GM12865 (cell line): ENCODE data around the gene FGGY.
"Not testable (repeated sequence)": the region's sequence is repeated elsewhere in the genome, so short reads cannot be mapped to it uniquely, and the experiment has no call there.

Experiments used
- DNase-seq: peaks from one replicate; pipeline ENCODE4 v3.0.0; 2010; ENCODE audit warnings: low read depth
- H3K4me3 ChIP-seq: 2 replicates; pipeline ENCODE4 v1.5.1; 2011; ENCODE audit warnings: mild to moderate bottlenecking, low read depth, low read length, control low read depth
- CTCF ChIP-seq: IDR thresholded peaks from 2 replicates; pipeline ENCODE4 v1.5.1; 2011; ENCODE audit warnings: low read length, control low read depth, low read depth, inconsistent platforms; ENCODE audit not compliant: insufficient read depth; ENCODE audit errors: missing control alignments

Gene FGGY

DNA sequence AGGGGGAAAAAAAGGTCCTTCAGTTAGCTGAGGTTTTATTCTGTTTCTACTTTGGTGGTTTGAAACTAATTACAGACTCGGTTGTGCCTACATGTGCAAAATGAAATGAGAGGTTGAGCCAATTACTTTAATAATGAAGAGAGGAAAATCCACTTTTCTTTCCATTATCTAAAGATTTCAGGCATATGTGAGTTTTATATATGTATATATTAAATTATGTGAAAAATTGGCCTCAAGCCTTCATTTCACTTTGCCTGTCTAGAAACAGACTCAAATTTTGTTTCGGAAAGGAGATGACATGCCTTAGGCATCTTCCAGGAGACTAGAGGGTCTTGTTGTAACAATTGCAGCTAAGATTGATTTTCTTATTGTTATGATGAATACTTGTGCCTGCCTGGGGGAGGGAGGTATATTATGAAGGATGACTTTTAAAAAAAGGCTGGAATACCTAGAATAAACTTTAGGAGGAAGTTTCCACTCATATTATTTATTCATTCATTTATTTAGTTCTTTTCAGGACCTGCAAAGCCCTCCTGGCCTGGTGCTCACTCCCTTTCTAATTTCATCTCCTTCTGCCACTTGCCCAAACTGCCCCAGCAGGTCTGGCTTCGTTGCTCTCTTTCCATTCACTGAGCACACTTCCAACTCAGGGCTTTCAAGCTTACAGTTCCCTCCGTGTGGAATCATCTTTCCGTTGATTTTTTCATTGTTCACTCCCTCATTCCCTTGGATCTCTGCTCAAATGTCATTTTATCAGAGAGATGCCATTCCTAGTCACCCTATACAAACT, 423.6 kb downstream of the FGGY start:
- no peak for TF ChIP-seq CTCF
- no peak overlapping the region for H3K4me3 ChIP-seq
- DNase-seq = no peak

DNA sequence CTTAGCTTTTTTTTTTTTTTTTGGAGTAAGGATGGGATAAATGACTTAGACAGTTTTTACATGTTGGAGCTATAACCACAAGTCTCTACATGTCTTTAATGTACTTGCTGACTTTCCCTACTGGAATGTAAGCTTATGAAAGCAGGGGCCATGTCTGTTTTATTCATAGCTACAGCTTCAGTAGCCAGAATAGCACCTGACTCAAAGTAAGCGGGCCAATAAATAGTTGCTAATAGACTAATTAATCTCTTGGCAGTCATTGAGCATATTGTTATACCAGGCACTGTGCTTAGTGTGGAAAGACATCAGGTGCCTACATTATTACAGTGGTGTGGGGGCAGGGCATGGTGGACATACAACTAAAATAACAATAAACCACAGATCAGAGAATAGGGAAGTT, 433.4 kb downstream of the FGGY start:
- no peak for TF ChIP-seq CTCF
- DNase-seq = no peak

DNA sequence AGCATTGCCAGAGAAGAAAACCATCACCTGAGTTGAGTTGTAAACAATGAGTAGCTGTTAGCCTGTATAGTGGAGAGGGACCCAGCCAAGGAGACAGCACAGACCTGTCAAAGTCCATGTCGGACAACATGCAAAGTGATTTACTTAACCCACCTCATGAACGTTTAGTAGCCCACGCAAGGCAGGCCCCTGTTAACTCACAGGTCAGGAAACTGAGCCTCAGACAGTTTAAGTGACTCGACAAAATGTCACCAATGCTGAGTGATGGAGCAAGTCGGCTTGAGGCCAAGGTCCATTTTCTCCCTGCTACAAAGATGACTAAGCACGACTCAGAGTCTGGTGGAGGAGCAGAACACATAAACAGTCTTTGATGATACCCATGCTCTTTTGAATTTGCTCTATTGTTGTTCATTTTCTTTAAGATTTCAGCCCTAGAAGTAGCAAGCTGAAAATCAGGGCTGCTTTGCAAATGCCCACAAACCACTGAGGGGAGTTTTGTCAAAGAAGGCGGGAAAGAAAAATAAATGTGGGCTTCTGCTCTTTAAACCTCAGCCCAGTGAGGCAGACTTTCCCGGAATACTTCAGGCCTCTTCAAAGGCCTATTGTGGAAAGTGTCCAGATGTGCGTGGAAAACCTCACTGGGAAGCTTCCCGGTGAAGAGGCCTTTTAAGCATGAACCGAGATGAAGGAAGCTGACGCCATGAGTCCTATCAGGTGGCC, 434.0 kb downstream of the FGGY start:
- no peak for DNase-seq
- no peak overlapping the region for H3K4me3 ChIP-seq
- TF ChIP-seq CTCF = no peak

More for the DNA sequence above, 433.4 kb downstream of the FGGY start:
- H3K4me3 ChIP-seq = no peak overlapping the region

DNA sequence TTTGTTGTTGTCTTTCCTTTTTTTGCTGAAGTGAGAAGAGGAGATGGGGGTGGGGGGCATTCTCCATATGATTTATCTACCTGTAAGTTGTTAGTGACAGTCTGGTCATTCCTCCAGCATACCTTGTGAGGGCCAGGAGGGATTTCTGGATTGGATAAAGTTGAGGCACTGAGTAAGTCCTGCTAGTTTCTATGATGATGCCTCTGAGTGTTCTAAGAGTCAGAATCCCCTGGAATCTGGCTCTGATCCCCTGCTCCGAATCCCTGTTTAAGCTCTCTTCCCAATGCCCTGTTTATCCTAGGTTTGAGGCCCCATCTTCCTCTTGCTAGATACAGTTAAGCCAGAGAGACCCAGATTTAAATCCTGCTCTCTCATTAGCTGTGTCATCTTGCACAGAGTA, 434.7 kb downstream of the FGGY start:
- TF ChIP-seq CTCF = no peak
- no peak for DNase-seq
- H3K4me3 ChIP-seq = no peak overlapping the region

DNA sequence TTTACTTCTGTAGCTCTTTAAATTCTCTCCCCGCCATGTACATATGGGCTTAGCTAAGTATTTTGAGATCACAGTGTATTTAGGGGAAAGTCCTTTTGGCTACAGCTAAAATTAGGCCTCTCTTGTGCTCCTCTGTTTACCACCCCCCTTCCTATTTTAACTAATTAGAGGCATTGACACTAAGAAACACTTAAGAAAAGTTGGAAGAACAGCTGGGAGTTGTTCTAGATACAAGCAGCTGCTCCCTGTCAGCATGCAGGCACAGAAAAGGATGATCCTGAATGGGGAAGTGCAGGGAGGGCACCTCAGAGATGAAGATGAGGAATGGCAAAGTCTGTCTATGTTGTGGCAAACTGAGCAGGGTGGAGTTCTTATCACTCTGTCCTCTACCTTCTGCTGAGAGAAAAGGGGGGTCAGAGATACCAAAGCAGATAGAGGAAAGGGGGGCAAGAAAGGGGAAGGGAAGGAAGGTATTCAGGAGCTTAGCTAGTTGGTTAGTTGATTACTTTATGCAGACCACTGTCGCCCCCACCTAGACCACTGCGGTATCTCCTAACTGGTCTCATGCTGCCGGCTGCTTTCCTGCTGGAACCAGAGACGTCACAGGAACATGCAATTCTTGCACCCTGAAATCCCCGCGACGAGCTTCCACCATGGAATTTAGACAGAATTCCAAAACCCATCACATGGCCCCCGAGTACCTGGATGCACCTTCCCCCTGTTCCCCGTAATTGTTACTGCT, 435.5 kb downstream of the FGGY start:
- no peak overlapping the region for H3K4me3 ChIP-seq
- TF ChIP-seq CTCF = no peak
- DNase-seq = no peak

GRCh38 chr1:59733443-59734141, 436.7 kb downstream of the FGGY start:
- no peak for TF ChIP-seq CTCF
- DNase-seq = no peak
- H3K4me3 ChIP-seq = no peak overlapping the region

GRCh38 chr1:59735927-59736326, 439.0 kb downstream of the FGGY start:
- not testable (repeated sequence) for H3K4me3 ChIP-seq, DNase-seq
